ENCODE results near the gene HOXD13.

HOXD13 gene

GRCh38 chr2:176106581-176107539, 14.3 kb downstream of the HOXD13 start, which contains the start of gene HOXD11:
HOXD11 (plus strand) TSS chr2:176107280; CDS start chr2:176107356, 76 bp downstream.
- DNase-seq (ENCODE audit: low spot score): no peak

- DNase-seq (ENCODE audit: low spot score): no peak
Measured at GRCh38 chr2:176107731-176108181, 15.2 kb downstream of the HOXD13 start.

- no peak for DNase-seq (ENCODE audit: low spot score)
Measured at GRCh38 chr2:176109192-176109901, 16.8 kb downstream of the HOXD13 start.

- DNase-seq (ENCODE audit: low spot score): no peak
Measured at GRCh38 chr2:176109946-176110345, 17.4 kb downstream of the HOXD13 start.

GRCh38 chr2:176110415-176111308, 18.1 kb downstream of the HOXD13 start:
- no peak for DNase-seq (ENCODE audit: low spot score)

GRCh38 chr2:176111309-176111663, 18.8 kb downstream of the HOXD13 start:
- DNase-seq (ENCODE audit: low spot score): peak; percentile 52

- no peak for DNase-seq (ENCODE audit: low spot score)
Measured at GRCh38 chr2:176111846-176112374, 19.4 kb downstream of the HOXD13 start.

- no peak for DNase-seq (ENCODE audit: low spot score)
Measured at GRCh38 chr2:176112375-176113302, 20.1 kb downstream of the HOXD13 start.

GRCh38 chr2:176114120-176114929, 21.8 kb downstream of the HOXD13 start:
- DNase-seq (ENCODE audit: low spot score): no peak

- DNase-seq (ENCODE audit: low spot score): no peak
Measured at GRCh38 chr2:176114930-176115625, 22.6 kb downstream of the HOXD13 start.

GRCh38 chr2:176115883-176116813, 23.6 kb downstream of the HOXD13 start, which contains the start of gene HOXD10:
HOXD10 (plus strand) TSS chr2:176116778; CDS start chr2:176116834, 56 bp downstream.
- no peak for DNase-seq (ENCODE audit: low spot score)

- DNase-seq (ENCODE audit: low spot score): no peak
Measured at GRCh38 chr2:176117162-176117822, 24.8 kb downstream of the HOXD13 start.

- no peak for DNase-seq (ENCODE audit: low spot score)
Measured at GRCh38 chr2:176117823-176118371, 25.4 kb downstream of the HOXD13 start.

- peak; percentile 77 for DNase-seq (ENCODE audit: low spot score)
Measured at GRCh38 chr2:176118601-176119339, 26.2 kb downstream of the HOXD13 start.

GRCh38 chr2:176120364-176121189, 28.1 kb downstream of the HOXD13 start:
- no peak for DNase-seq (ENCODE audit: low spot score)
